Mesodermal cell (in vitro differentiated cells): ENCODE data around the gene HCFC1R1.

Source experiments
- H3K27ac ChIP-seq: 2 replicates; pipeline ENCODE4 v1.7.0; 2013; ENCODE audit warnings: mild to moderate bottlenecking, low read depth, low read length, moderate library complexity; ENCODE audit not compliant: severe bottlenecking
- H3K36me3 ChIP-seq: 2 replicates; pipeline ENCODE4 v1.7.1; 2013; ENCODE audit warnings: mild to moderate bottlenecking, low read length, moderate library complexity; ENCODE audit not compliant: control insufficient read depth, insufficient read depth
- H3K4me1 ChIP-seq: one replicate; pipeline ENCODE4 v1.7.1; 2013; ENCODE audit warnings: mild to moderate bottlenecking, low read length; ENCODE audit not compliant: insufficient read depth, control insufficient read depth, poor library complexity, severe bottlenecking
- H3K4me3 ChIP-seq: 2 replicates; pipeline ENCODE4 v1.7.0; 2013; ENCODE audit warnings: low read length, control low read depth, mild to moderate bottlenecking; ENCODE audit not compliant: insufficient read depth, poor library complexity, severe bottlenecking; ENCODE audit errors: extremely low read depth
- H3K9me3 ChIP-seq: 2 replicates; pipeline ENCODE4 v1.7.1; 2013; ENCODE audit warnings: mild to moderate bottlenecking, low read length, moderate library complexity; ENCODE audit not compliant: control insufficient read depth
- WGBS, 2 experiments: methylation state at CpG; one replicate each; pipeline ENCODE4 v1.1.5; 2013; ENCODE audit warnings: missing lambda C conversion rate in 2 of 2; ENCODE audit not compliant: insufficient coverage in 2 of 2; 5-methylcytosine and 5-hydroxymethylcytosine counted together

HCFC1R1 gene

GRCh38 chr16:3065069-3065741 lies 41.5 kb upstream of the HCFC1R1 start, which contains the start of gene IL32:
Gene IL32 (plus strand): TSS chr16:3065640. CDS start chr16:3065812, 172 bp downstream.
- H3K36me3 ChIP-seq = no peaks in the 10 kb centered on the region
- H3K9me3 ChIP-seq = no peaks in the 10 kb centered on the region
- 81 to 92% methylated on average over 8 to 9 of the region's 13 CpGs for WGBS, 2 experiments
- H3K4me3 ChIP-seq = no peak within 1 kb of the TSS
- no peak within 1 kb of the TSS for H3K27ac ChIP-seq
- H3K4me1 ChIP-seq = peaks cover 4% of the 10 kb centered on the region

GRCh38 chr16:3063625-3064386 lies 40.1 kb upstream of the HCFC1R1 start:
- no peak overlapping the region for H3K27ac ChIP-seq
- H3K9me3 ChIP-seq = no peaks in the 10 kb centered on the region
- H3K36me3 ChIP-seq = no peaks in the 10 kb centered on the region
- H3K4me3 ChIP-seq = no peak overlapping the region
- peaks cover 12% of the 10 kb centered on the region for H3K4me1 ChIP-seq
- WGBS, 2 experiments = 86 to 89% methylated on average over 5 to 8 of the region's 8 CpGs

- H3K4me1 ChIP-seq = peaks cover 15% of the 10 kb centered on the region
- WGBS, 2 experiments = 96 to 97% methylated on average over 5 of the region's 6 CpGs
- H3K36me3 ChIP-seq = no peaks in the 10 kb centered on the region
- H3K9me3 ChIP-seq = no peaks in the 10 kb centered on the region
- H3K4me3 ChIP-seq = no peak overlapping the region
- no peak overlapping the region for H3K27ac ChIP-seq
Measured at GRCh38 chr16:3062553-3062952, 38.8 kb upstream of the HCFC1R1 start.

GRCh38 chr16:3060339-3061127 lies 36.8 kb upstream of the HCFC1R1 start:
- H3K9me3 ChIP-seq = no peaks in the 10 kb centered on the region
- no peak overlapping the region for H3K4me3 ChIP-seq
- WGBS, 2 experiments = 92 to 95% methylated on average over 9 to 10 of the region's 14 CpGs
- no peaks in the 10 kb centered on the region for H3K36me3 ChIP-seq
- no peak overlapping the region for H3K27ac ChIP-seq
- peaks cover 15% of the 10 kb centered on the region for H3K4me1 ChIP-seq

GRCh38 chr16:3059723-3060242 lies 36.0 kb upstream of the HCFC1R1 start:
- 72 to 79% methylated on average over 6 of the region's 9 CpGs for WGBS, 2 experiments
- no peaks in the 10 kb centered on the region for H3K36me3 ChIP-seq
- H3K27ac ChIP-seq = peak overlapping the region; percentile 91
- peaks cover 15% of the 10 kb centered on the region for H3K4me1 ChIP-seq
- peak overlapping the region; percentile 69 for H3K4me3 ChIP-seq
- no peaks in the 10 kb centered on the region for H3K9me3 ChIP-seq

GRCh38 chr16:3059041-3059722 lies 35.4 kb upstream of the HCFC1R1 start:
- 1 to 2% methylated on average over 50 to 63 of the region's 67 CpGs for WGBS, 2 experiments
- peak overlapping the region; percentile 69 for H3K4me3 ChIP-seq

GRCh38 chr16:3058139-3059030 lies 34.6 kb upstream of the HCFC1R1 start:
- Histone ChIP-seq H3K4me3 (peak overlapping the region; percentile 69), H3K27ac (no peak overlapping the region), H3K9me3 (no peaks in the 10 kb centered on the region), H3K4me1 (peaks cover 15% of the 10 kb centered on the region), H3K36me3 (no peaks in the 10 kb centered on the region)
- 17 to 18% methylated on average over 45 to 49 of the region's 77 CpGs for WGBS, 2 experiments

More at GRCh38 chr16:3059041-3059722, 35.4 kb upstream of the HCFC1R1 start:
- Histone ChIP-seq H3K4me1 (peaks cover 15% of the 10 kb centered on the region), H3K36me3 (no peaks in the 10 kb centered on the region), H3K9me3 (no peaks in the 10 kb centered on the region), H3K27ac (peak overlapping the region; percentile 91)

GRCh38 chr16:3057181-3058138 lies 33.7 kb upstream of the HCFC1R1 start:
- peak overlapping the region; percentile 69 for H3K4me3 ChIP-seq
- 86 to 92% methylated on average over 13 of the region's 22 CpGs for WGBS, 2 experiments
- no peaks in the 10 kb centered on the region for H3K36me3 ChIP-seq
- H3K27ac ChIP-seq = no peak overlapping the region
- no peaks in the 10 kb centered on the region for H3K9me3 ChIP-seq
- peaks cover 15% of the 10 kb centered on the region for H3K4me1 ChIP-seq
